ENCODE results near the gene PCSK6.

Gene PCSK6

GRCh38 chr15:101398247-101398646 is 91.3 kb downstream of the PCSK6 start:
- no peak for DNase-seq (ENCODE audit: low spot score)

GRCh38 chr15:101397521-101398003 is 91.9 kb downstream of the PCSK6 start:
- no peak for DNase-seq (ENCODE audit: low spot score)

GRCh38 chr15:101396484-101397261 is 92.8 kb downstream of the PCSK6 start:
- DNase-seq (ENCODE audit: low spot score) = no peak

GRCh38 chr15:101394654-101395053 is 94.9 kb downstream of the PCSK6 start:
- no peak for DNase-seq (ENCODE audit: low spot score)

GRCh38 chr15:101394056-101394630 is 95.4 kb downstream of the PCSK6 start:
- no peak for DNase-seq (ENCODE audit: low spot score)

GRCh38 chr15:101393172-101393571 is 96.3 kb downstream of the PCSK6 start:
- no peak for DNase-seq (ENCODE audit: low spot score)

GRCh38 chr15:101391981-101392640 is 97.4 kb downstream of the PCSK6 start:
- DNase-seq (ENCODE audit: low spot score) = no peak

GRCh38 chr15:101391431-101391830 is 98.1 kb downstream of the PCSK6 start:
- no peak for DNase-seq (ENCODE audit: low spot score)

GRCh38 chr15:101390462-101390861 is 99.0 kb downstream of the PCSK6 start:
- no peak for DNase-seq (ENCODE audit: low spot score)

GRCh38 chr15:101390060-101390459 is 99.4 kb downstream of the PCSK6 start:
- no peak for DNase-seq (ENCODE audit: low spot score)

- DNase-seq (ENCODE audit: low spot score) = no peak
Measured at GRCh38 chr15:101389362-101389761, 100.1 kb downstream of the PCSK6 start.

GRCh38 chr15:101388046-101388445 is 101.5 kb downstream of the PCSK6 start:
- DNase-seq (ENCODE audit: low spot score) = no peak

- DNase-seq (ENCODE audit: low spot score) = no peak
Measured at GRCh38 chr15:101387574-101387973, 101.9 kb downstream of the PCSK6 start.

- DNase-seq (ENCODE audit: low spot score) = no peak
Measured at GRCh38 chr15:101386967-101387366, 102.5 kb downstream of the PCSK6 start.

- DNase-seq (ENCODE audit: low spot score) = no peak
Measured at GRCh38 chr15:101386006-101386405, 103.5 kb downstream of the PCSK6 start.

- DNase-seq (ENCODE audit: low spot score) = no peak
Measured at GRCh38 chr15:101384276-101384675, 105.2 kb downstream of the PCSK6 start.

- no peak for DNase-seq (ENCODE audit: low spot score)
Measured at GRCh38 chr15:101382544-101382943, 107.0 kb downstream of the PCSK6 start.

GRCh38 chr15:101381671-101382212 is 107.8 kb downstream of the PCSK6 start:
- DNase-seq (ENCODE audit: low spot score) = no peak

GRCh38 chr15:101380146-101380545 is 109.4 kb downstream of the PCSK6 start:
- no peak for DNase-seq (ENCODE audit: low spot score)

GRCh38 chr15:101379647-101380046 is 109.9 kb downstream of the PCSK6 start:
- DNase-seq (ENCODE audit: low spot score) = no peak

- no peak for DNase-seq (ENCODE audit: low spot score)
Measured at GRCh38 chr15:101378879-101379278, 110.6 kb downstream of the PCSK6 start.

- DNase-seq (ENCODE audit: low spot score) = no peak
Measured at GRCh38 chr15:101378171-101378755, 111.2 kb downstream of the PCSK6 start.

Measured in activated CD4-positive, alpha-beta T cell treated with anti-CD3 and anti-CD28 coated beads, Interleukin-2, Interleukin-4, amounts not matched to agents 100 ng/mL and 50 ng/mL, durations not matched to agents 16 hours and 8 hours (primary cell).